RWPE2 (cell line): ENCODE data around the gene RAI2.

ENCODE experiments used
- ATAC-seq: fragments of 200-7000 bp; cut with Tn5 transposase; 3 replicates; pipeline ENCODE4 v1.9.1; 2021; ENCODE audit warnings: low read depth
- DNase-seq: peaks from one replicate; pipeline ENCODE4 v3.0.0-alpha.2; 2020; ENCODE audit warnings: low spot score
- H3K27ac ChIP-seq: fragments of 450-650 bp; 2 replicates; pipeline ENCODE4 v1.5.1; 2017; ENCODE audit warnings: mild to moderate bottlenecking; ENCODE audit not compliant: poor library complexity, severe bottlenecking
- H3K27me3 ChIP-seq: fragments of 250-450 bp; sonication (Bioruptor Pico); 2 replicates; pipeline ENCODE4 v1.5.1; 2021; ENCODE audit warnings: mild to moderate bottlenecking, moderate library complexity; ENCODE audit not compliant: insufficient read depth, poor library complexity, severe bottlenecking
- H3K36me3 ChIP-seq: fragments of 250-450 bp; sonication (Bioruptor Pico); 2 replicates; pipeline ENCODE4 v1.5.1; 2020; ENCODE audit warnings: low read depth, mild to moderate bottlenecking, moderate library complexity
- H3K4me1 ChIP-seq: fragments of 250-450 bp; sonication (Bioruptor Pico); 2 replicates; pipeline ENCODE4 v1.5.1; 2021; ENCODE audit warnings: mild to moderate bottlenecking, moderate library complexity; ENCODE audit not compliant: insufficient read depth, poor library complexity, severe bottlenecking
- H3K4me3 ChIP-seq: fragments of 250-450 bp; sonication (Bioruptor Pico); 2 replicates; pipeline ENCODE4 v1.5.1; 2021; ENCODE audit warnings: mild to moderate bottlenecking, moderate library complexity; ENCODE audit not compliant: severe bottlenecking
- H3K9me3 ChIP-seq: fragments of 250-450 bp; sonication (Bioruptor Pico); 2 replicates; pipeline ENCODE4 v1.5.1; 2021; ENCODE audit warnings: mild to moderate bottlenecking, moderate library complexity; ENCODE audit not compliant: severe bottlenecking
- CTCF ChIP-seq: fragments of 450-650 bp; IDR thresholded peaks from one replicate; pipeline ENCODE4 v1.5.1; 2017; ENCODE audit warnings: mild to moderate bottlenecking, moderate library complexity; ENCODE audit not compliant: poor library complexity, severe bottlenecking

RAI2 gene

GRCh38 chrX:17814059-17814458 lies 47.0 kb downstream of the RAI2 start:
- Histone ChIP-seq H3K4me1 (no peaks in the 10 kb centered on the region), H3K27me3 (no peaks in the 10 kb centered on the region), H3K27ac (no peak overlapping the region), H3K9me3 (no peaks in the 10 kb centered on the region), H3K36me3 (no peaks in the 10 kb centered on the region), H3K4me3 (no peak overlapping the region)
- no peak for ATAC-seq
- TF ChIP-seq CTCF: no peak
- DNase-seq: no peak

- TF ChIP-seq CTCF: no peak
- Histone ChIP-seq H3K9me3 (no peaks in the 10 kb centered on the region), H3K4me3 (no peak overlapping the region), H3K36me3 (no peaks in the 10 kb centered on the region), H3K27ac (no peak overlapping the region), H3K27me3 (no peaks in the 10 kb centered on the region), H3K4me1 (no peaks in the 10 kb centered on the region)
- DNase-seq (no peak), ATAC-seq (no peak)
These were observed 47.8 kb downstream of the RAI2 start for GRCh38 chrX:17813277-17813676.

- peak; percentile 22 for TF ChIP-seq CTCF
- DNase-seq (no peak), ATAC-seq (no peak)
- H3K4me1 ChIP-seq: no peaks in the 10 kb centered on the region
- H3K27me3 ChIP-seq: no peaks in the 10 kb centered on the region
- no peak overlapping the region for H3K4me3 ChIP-seq
- no peaks in the 10 kb centered on the region for H3K36me3 ChIP-seq
- no peaks in the 10 kb centered on the region for H3K9me3 ChIP-seq
- no peak overlapping the region for H3K27ac ChIP-seq
These were observed 48.3 kb downstream of the RAI2 start for GRCh38 chrX:17812763-17813162.

GRCh38 chrX:17809984-17810383 lies 51.1 kb downstream of the RAI2 start:
- Histone ChIP-seq H3K9me3 (no peaks in the 10 kb centered on the region), H3K4me1 (no peaks in the 10 kb centered on the region), H3K36me3 (no peaks in the 10 kb centered on the region), H3K27ac (no peak overlapping the region), H3K4me3 (no peak overlapping the region), H3K27me3 (no peaks in the 10 kb centered on the region)
- DNase-seq: no peak
- ATAC-seq: no peak
- no peak for TF ChIP-seq CTCF

GRCh38 chrX:17809273-17809672 lies 51.8 kb downstream of the RAI2 start:
- Histone ChIP-seq H3K4me1 (no peaks in the 10 kb centered on the region), H3K27ac (no peak overlapping the region), H3K36me3 (no peaks in the 10 kb centered on the region), H3K27me3 (no peaks in the 10 kb centered on the region), H3K9me3 (no peaks in the 10 kb centered on the region), H3K4me3 (no peak overlapping the region)
- no peak for TF ChIP-seq CTCF
- DNase-seq (no peak), ATAC-seq (no peak)
